OCI-LY1 (cell line): ENCODE measurements around the gene LBH.

Experiments used
- H2AFZ ChIP-seq: fragments of 200-600 bp; sonication (generic), shearing (Covaris generic); 2 replicates; pipeline ENCODE4 v1.6.0; 2014; ENCODE audit warnings: antibody characterized with exemption, mild to moderate bottlenecking, low read length
- H3F3A ChIP-seq: fragments of 200-600 bp; sonication (generic), shearing (Covaris generic); 2 replicates; pipeline ENCODE4 v1.6.0; 2014; ENCODE audit warnings: mild to moderate bottlenecking, antibody characterized with exemption, low read length, moderate library complexity; ENCODE audit not compliant: insufficient read depth
- H3K27ac ChIP-seq: fragments of 200-600 bp; sonication (generic); 2 replicates; pipeline ENCODE4 v1.5.1; 2014; ENCODE audit warnings: low read length, mixed run types, mild to moderate bottlenecking, low read depth; ENCODE audit not compliant: poor library complexity, severe bottlenecking
- H3K27me3 ChIP-seq: fragments of 200-600 bp; sonication (generic); 2 replicates; pipeline ENCODE4 v1.6.0; 2014; ENCODE audit warnings: antibody characterized with exemption, mild to moderate bottlenecking, low read length, moderate library complexity; ENCODE audit not compliant: insufficient read depth
- H3K36me3 ChIP-seq: fragments of 200-600 bp; sonication (generic); 2 replicates; pipeline ENCODE4 v1.6.1; 2014; ENCODE audit warnings: mild to moderate bottlenecking, antibody characterized with exemption, low read length, moderate library complexity, mixed read lengths; ENCODE audit not compliant: insufficient read depth
- H3K4me1 ChIP-seq: fragments of 200-600 bp; sonication (generic); 2 replicates; pipeline ENCODE4 v1.5.1; 2014; ENCODE audit warnings: mild to moderate bottlenecking, low read length, moderate library complexity; ENCODE audit not compliant: insufficient read depth, severe bottlenecking
- H3K4me2 ChIP-seq: fragments of 200-600 bp; sonication (generic), shearing (Covaris generic); 2 replicates; pipeline ENCODE4 v1.6.1; 2014; ENCODE audit warnings: low read length
- H3K4me3 ChIP-seq: fragments of 200-600 bp; sonication (generic); 2 replicates; pipeline ENCODE4 v1.5.1; 2014; ENCODE audit warnings: low read length, low read depth, mild to moderate bottlenecking, mixed read lengths; ENCODE audit not compliant: poor library complexity, severe bottlenecking
- H3K79me2 ChIP-seq: fragments of 200-600 bp; shearing (Covaris generic); 2 replicates; pipeline ENCODE4 v1.6.1; 2016; ENCODE audit warnings: mixed run types, low read length, mixed read lengths; ENCODE audit not compliant: insufficient read depth
- H3K9ac ChIP-seq: fragments of 200-600 bp; sonication (generic), shearing (Covaris generic); 2 replicates; pipeline ENCODE4 v1.6.1; 2014; ENCODE audit warnings: mild to moderate bottlenecking, low read length, mixed read lengths
- H3K9me2 ChIP-seq: fragments of 200-600 bp; sonication (generic), shearing (Covaris generic); 2 replicates; pipeline ENCODE4 v1.6.1; 2014; ENCODE audit warnings: low read depth, mild to moderate bottlenecking, low read length, mixed read lengths
- H3K9me3 ChIP-seq: fragments of 200-600 bp; shearing (Covaris generic); 2 replicates; pipeline ENCODE4 v1.6.1; 2014; ENCODE audit warnings: low read length, mixed read lengths
- H4K20me1 ChIP-seq: fragments of 200-600 bp; sonication (generic), shearing (Covaris generic); 2 replicates; pipeline ENCODE4 v1.6.0; 2016; ENCODE audit warnings: mild to moderate bottlenecking, low read length; ENCODE audit not compliant: insufficient read depth
- EZH2 ChIP-seq: fragments of 200-600 bp; sonication (generic), shearing (Covaris generic); IDR thresholded peaks from 2 replicates; pipeline ENCODE4 v1.8.0; 2017; ENCODE audit warnings: borderline replicate concordance, mixed run types, mild to moderate bottlenecking, antibody characterized with exemption, low read length, moderate library complexity, mixed read lengths
- TF ChIP-seq, protein P1 (sequence below): fragments of 200-600 bp; sonication (generic), shearing (Covaris generic); IDR thresholded peaks from 2 replicates; pipeline ENCODE4 v1.5.1; 2017; ENCODE audit warnings: mild to moderate bottlenecking, antibody characterized with exemption, low read length, moderate library complexity, mixed read lengths

LBH gene

DNA sequence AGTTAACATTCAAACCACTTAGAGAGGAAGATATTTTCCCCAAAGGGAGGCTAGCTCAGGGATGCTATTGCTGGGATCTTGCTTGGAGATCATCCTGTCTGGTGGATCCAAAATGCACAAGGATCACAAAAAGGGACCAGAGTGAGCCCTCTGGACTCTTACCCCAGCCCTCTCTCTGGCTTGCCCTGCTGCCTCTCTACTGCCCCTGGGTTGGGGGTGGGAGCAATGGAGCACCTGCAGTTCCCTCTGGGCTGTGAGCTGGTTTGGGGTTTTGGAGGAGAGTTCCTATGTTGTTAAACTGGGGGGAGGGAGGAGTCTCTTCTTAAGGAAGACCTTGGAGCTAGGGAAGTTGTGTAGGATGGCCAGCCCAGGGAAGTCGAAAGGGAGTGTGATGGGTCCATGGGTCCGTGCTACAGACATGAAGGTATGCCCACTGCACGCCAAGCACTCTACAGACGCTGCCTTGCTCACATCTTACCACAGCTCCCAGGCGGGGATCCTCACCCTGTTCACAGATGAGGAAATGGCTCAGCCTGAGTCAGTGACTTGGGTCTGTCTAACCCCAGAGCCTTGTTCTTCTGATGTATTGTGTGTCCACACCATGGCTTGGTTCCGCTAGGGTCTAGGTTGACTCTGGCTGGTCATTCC, 3.8 kb downstream of the LBH start:
- H3K9me3 ChIP-seq, result no peaks in the 10 kb centered on the region
- H3K27ac ChIP-seq, result no peak overlapping the region
- H3K27me3 ChIP-seq, result peaks cover 9% of the 10 kb centered on the region; the same call in 1 of the 2 replicates
- H3K4me2 ChIP-seq, result no peak overlapping the region
- no peaks in the 10 kb centered on the region for H4K20me1 ChIP-seq
- no peaks in the 10 kb centered on the region for H3K9me2 ChIP-seq
- no peak overlapping the region for H3K4me3 ChIP-seq
- no peaks in the 10 kb centered on the region for H3K36me3 ChIP-seq
- TF ChIP-seq, protein P1, sequence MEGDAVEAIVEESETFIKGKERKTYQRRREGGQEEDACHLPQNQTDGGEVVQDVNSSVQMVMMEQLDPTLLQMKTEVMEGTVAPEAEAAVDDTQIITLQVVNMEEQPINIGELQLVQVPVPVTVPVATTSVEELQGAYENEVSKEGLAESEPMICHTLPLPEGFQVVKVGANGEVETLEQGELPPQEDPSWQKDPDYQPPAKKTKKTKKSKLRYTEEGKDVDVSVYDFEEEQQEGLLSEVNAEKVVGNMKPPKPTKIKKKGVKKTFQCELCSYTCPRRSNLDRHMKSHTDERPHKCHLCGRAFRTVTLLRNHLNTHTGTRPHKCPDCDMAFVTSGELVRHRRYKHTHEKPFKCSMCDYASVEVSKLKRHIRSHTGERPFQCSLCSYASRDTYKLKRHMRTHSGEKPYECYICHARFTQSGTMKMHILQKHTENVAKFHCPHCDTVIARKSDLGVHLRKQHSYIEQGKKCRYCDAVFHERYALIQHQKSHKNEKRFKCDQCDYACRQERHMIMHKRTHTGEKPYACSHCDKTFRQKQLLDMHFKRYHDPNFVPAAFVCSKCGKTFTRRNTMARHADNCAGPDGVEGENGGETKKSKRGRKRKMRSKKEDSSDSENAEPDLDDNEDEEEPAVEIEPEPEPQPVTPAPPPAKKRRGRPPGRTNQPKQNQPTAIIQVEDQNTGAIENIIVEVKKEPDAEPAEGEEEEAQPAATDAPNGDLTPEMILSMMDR, result no peak
- TF ChIP-seq EZH2, result no peak
- no peak overlapping the region for H3K9ac ChIP-seq
- H3K4me1 ChIP-seq, result peaks cover 17% of the 10 kb centered on the region
- no peaks in the 10 kb centered on the region for H3F3A ChIP-seq
- no peaks in the 10 kb centered on the region for H3K79me2 ChIP-seq
- H2AFZ ChIP-seq, result no peak overlapping the region

GRCh38 chr2:30235859-30236535, 4.7 kb downstream of the LBH start:
- Histone ChIP-seq H3K79me2 (no peaks in the 10 kb centered on the region), H3F3A (no peaks in the 10 kb centered on the region), H3K4me1 (peaks cover 12% of the 10 kb centered on the region), H3K9me2 (no peaks in the 10 kb centered on the region), H3K36me3 (no peaks in the 10 kb centered on the region), H2AFZ (no peak overlapping the region), H3K4me2 (no peak overlapping the region), H3K4me3 (no peak overlapping the region), H3K9me3 (no peaks in the 10 kb centered on the region), H3K9ac (no peak overlapping the region), H3K27ac (no peak overlapping the region), H3K27me3 (0 out of 2 replicates have a peak, but pooled peaks cover 4% of the 10 kb centered on the region), H4K20me1 (no peaks in the 10 kb centered on the region)
- TF ChIP-seq, protein P1, result no peak
- no peak for TF ChIP-seq EZH2

DNA sequence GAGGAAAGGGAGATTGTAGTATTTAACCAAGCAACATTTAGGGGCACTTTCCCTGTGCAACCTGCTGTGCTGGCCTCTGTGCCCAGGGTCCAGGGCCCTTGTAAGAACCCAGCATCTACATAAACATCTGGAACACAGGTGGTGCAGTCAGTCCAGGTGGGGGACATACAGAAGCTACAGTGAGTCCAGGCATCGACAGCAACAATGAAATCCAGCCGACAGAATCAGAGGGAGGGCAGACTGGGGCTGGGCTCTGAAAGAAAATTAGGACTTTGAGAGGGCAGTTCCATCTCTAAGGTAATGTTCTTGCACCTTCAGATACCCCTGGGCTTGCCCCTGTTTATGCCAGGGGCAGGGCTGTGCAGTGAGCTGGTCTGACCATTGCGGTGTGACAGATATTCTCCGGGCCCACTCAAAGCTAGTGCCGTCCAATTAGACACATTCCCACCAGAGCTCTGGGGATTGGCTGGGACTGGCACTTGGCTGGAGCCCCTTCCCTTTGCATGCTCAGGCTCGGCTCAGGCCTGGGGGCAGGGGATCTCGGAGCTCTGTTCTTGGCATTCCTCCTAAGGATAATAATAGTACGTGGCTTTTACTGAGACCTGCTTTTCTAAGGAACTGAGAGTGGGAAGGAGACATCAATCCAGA, 5.4 kb downstream of the LBH start:
- H3K79me2 ChIP-seq, result no peaks in the 10 kb centered on the region
- H3K9ac ChIP-seq, result no peak overlapping the region
- H3K9me3 ChIP-seq, result no peaks in the 10 kb centered on the region
- no peaks in the 10 kb centered on the region for H3K36me3 ChIP-seq
- no peak overlapping the region for H2AFZ ChIP-seq
- H3K27me3 ChIP-seq, result 0 out of 2 replicates have a peak, but pooled peaks cover 4% of the 10 kb centered on the region
- TF ChIP-seq, protein P1, result no peak
- TF ChIP-seq EZH2, result no peak
- no peak overlapping the region for H3K27ac ChIP-seq
- peaks cover 5% of the 10 kb centered on the region for H3K4me1 ChIP-seq
- H3K9me2 ChIP-seq, result no peaks in the 10 kb centered on the region
- H3K4me3 ChIP-seq, result no peak overlapping the region
- H3F3A ChIP-seq, result no peaks in the 10 kb centered on the region
- H3K4me2 ChIP-seq, result no peak overlapping the region
- H4K20me1 ChIP-seq, result no peaks in the 10 kb centered on the region
